ENCODE results near the gene ELOB. TPM values are rescaled to one million over a fixed set of nuclear protein-coding genes. Genes with fewer than 3 reads are reported as not detected.

ELOB gene
- total RNA-seq, 1 donor from 2014 or later = 172 TPM

DNA sequence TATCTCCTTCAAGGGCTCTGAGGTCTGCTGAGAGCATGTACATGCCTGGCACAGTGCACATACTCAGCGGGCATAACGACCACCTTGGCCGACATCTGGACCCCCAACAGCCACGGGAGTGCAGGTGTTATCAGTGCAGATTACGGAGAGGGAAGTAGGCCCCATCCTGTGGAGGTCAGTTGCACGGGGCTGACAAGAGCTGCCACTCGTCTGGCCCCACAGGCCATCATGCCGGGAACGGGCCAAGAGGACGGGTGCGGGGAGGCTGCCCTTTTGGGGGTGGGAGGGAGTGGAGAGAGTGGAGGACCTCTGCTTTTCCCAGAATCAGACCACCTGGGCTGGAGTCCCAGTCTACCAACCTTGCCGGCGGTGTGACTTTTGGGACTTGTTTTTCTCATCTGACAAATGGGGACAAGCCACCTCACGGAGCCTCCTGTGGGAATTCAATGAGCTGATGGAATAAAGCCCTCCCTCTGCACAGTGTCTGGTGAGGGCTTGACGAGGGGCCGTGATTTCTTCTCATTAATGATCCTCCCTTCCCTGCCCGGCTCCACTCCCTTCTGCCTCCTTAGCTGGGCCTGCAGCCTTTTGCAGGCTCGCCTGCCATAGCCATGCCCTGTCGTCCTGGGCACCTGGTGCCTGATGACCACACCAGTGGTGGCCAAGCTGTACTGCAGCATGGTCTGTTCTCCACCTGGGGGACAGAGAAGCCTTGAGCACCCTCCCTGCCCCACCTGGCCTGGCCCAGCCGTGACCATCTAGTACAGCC, 5.7 kb upstream of the ELOB start:
- H3K27me3 Mint-ChIP-seq = peaks cover 11% of the 10 kb centered on the region
- intact Hi-C loops (cut with micrococcal nuclease) = no loop called here
- TF ChIP-seq, protein P1, sequence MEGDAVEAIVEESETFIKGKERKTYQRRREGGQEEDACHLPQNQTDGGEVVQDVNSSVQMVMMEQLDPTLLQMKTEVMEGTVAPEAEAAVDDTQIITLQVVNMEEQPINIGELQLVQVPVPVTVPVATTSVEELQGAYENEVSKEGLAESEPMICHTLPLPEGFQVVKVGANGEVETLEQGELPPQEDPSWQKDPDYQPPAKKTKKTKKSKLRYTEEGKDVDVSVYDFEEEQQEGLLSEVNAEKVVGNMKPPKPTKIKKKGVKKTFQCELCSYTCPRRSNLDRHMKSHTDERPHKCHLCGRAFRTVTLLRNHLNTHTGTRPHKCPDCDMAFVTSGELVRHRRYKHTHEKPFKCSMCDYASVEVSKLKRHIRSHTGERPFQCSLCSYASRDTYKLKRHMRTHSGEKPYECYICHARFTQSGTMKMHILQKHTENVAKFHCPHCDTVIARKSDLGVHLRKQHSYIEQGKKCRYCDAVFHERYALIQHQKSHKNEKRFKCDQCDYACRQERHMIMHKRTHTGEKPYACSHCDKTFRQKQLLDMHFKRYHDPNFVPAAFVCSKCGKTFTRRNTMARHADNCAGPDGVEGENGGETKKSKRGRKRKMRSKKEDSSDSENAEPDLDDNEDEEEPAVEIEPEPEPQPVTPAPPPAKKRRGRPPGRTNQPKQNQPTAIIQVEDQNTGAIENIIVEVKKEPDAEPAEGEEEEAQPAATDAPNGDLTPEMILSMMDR (IDR thresholded peaks at IDR 0.05) = no peak
- no peak for ATAC-seq (ENCODE audit: low read depth)
- no peak overlapping the region for H3K27ac Mint-ChIP-seq
- H3K36me3 Mint-ChIP-seq (ENCODE audit: low read depth) = peaks cover 6% of the 10 kb centered on the region
- H3K9me3 Mint-ChIP-seq = no peaks in the 10 kb centered on the region
- no peak for DNase-seq
- peaks cover 19% of the 10 kb centered on the region for H3K4me1 Mint-ChIP-seq
- ChIA-PET CTCF (no interaction called here), POLR2A (no interaction called here)
- no peak overlapping the region for H3K4me3 Mint-ChIP-seq

DNA sequence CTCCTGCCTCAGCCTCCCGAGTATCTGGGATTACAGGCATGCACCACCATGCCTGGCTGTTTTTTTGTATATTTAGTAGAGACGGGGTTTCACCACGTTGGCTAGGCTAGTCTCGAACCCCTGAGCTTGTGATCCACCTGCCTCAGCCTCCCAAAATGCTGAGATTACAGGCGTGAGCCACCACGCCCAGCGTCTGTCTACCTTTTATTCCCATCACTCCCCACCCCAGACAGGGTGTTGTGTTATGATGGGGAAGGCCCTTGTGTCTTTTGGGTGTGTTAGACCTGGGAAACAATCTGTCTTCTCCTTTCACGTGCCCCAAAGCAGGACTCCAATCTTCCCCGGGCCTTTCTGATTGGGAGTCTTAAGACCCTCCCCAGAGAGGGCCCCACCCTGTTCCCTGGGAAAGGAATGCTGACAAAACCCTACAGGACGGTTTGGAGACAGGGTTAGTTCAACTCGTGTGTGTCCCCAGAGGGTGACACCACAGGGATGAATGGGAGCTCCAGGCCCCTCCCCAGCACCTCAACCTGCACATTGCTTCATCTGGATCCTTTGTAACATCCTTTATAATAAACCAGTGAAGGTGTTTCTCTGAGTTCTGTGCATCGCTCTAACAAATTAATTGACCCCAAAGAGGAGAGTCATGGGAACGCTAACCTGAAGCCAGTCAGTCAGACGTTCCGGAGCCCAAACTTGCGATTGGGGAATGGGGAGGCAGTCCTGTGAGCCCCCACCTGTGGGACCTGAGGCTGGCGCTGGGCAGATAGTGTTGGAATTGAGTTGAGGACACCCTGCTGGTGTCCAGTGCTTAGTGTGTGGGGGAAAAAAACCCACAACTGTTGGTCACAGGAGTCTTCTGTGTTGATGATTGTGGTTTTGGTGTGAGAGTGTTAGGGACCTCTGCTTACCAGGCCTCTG, 3.2 kb upstream of the ELOB start:
- TF ChIP-seq, protein P1 (IDR thresholded peaks at IDR 0.05) = no peak
- Mint-ChIP-seq H3K9me3 (no peaks in the 10 kb centered on the region), H3K27ac (no peak overlapping the region), H3K36me3 (ENCODE audit: low read depth) (peaks cover 16% of the 10 kb centered on the region), H3K27me3 (peaks cover 2% of the 10 kb centered on the region), H3K4me1 (peaks cover 30% of the 10 kb centered on the region), H3K4me3 (no peak overlapping the region)
- ChIA-PET CTCF (no interaction called here), POLR2A (no interaction called here)
- intact Hi-C loops (cut with micrococcal nuclease) = loop anchor here (5.0 kb wide), 1 partner anchor 87 kb away; no protein-coding TSS in a partner anchor
- DNase-seq (no peak), ATAC-seq (ENCODE audit: low read depth) (no peak)

DNA sequence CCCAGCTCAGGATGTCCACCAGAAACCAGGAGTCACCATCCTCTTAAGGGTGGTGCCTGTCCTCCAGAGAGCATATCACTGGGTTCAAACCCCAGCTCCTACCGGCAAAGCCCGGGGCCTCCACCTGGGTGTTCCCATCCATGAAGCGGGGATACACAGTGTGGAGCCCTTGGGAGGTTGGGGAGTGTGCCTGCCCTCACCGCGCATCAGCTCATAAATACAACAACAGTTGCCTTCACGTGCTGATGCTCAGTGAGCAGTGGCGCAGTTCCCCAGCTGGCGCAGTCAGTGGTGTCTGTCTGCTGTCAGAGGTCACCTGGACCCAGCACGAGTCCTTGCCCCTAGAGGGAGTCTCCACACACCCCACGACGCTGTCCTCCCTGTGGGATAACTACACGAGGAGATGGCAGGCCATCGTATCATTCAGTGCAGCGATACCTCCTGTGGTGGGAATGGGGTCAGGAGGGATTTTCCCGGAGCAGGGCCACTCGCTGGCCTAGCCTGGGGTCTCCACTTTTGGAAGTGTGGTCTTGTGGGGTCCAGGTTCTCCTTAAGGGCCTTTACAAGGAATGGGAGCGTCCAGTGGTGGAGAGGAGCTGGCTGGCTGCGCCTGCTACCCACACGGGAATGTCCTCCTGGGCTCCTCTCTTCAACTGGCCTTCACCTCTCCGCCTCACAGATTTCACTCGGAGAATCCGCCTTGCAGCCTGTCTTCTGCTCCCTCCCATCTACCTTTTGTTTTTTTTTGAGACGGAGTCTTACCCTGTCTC, 2.3 kb upstream of the ELOB start:
- Mint-ChIP-seq H3K9me3 (no peaks in the 10 kb centered on the region), H3K4me3 (peak overlapping the region; percentile 19), H3K36me3 (ENCODE audit: low read depth) (peaks cover 23% of the 10 kb centered on the region), H3K27ac (no peak overlapping the region), H3K4me1 (peaks cover 28% of the 10 kb centered on the region), H3K27me3 (no peaks in the 10 kb centered on the region)
- ChIA-PET POLR2A (interaction anchor here (1.1 to 5.1 kb wide), 5 partner anchors 9 to 320 kb away, joined by 3 to 68 read pairs (median 12); partner anchors contain the start of genes FLYWCH2, SRRM2 and TEDC2), CTCF (no interaction called here)
- DNase-seq (no peak), ATAC-seq (ENCODE audit: low read depth) (no peak)
- intact Hi-C loops (cut with micrococcal nuclease) = loop anchor here (5.0 kb wide), 1 partner anchor 88 kb away; no protein-coding TSS in a partner anchor
- TF ChIP-seq, protein P1 (IDR thresholded peaks at IDR 0.05) = no peak

GRCh38 chr16:2778630-2778958, 1.5 kb upstream of the ELOB start:
- DNase-seq = no peak
- Mint-ChIP-seq H3K4me1 (peaks cover 28% of the 10 kb centered on the region), H3K36me3 (ENCODE audit: low read depth) (peaks cover 29% of the 10 kb centered on the region), H3K4me3 (peak overlapping the region; percentile 94), H3K9me3 (no peaks in the 10 kb centered on the region), H3K27me3 (no peaks in the 10 kb centered on the region), H3K27ac (peak overlapping the region; percentile 95)
- no peak for ATAC-seq (ENCODE audit: low read depth)
- intact Hi-C loops (cut with micrococcal nuclease) = loop anchor here (5.0 kb wide), 1 partner anchor 89 kb away; no protein-coding TSS in a partner anchor
- TF ChIP-seq, protein P1 (IDR thresholded peaks at IDR 0.05) = no peak
- CTCF ChIA-PET = no interaction called here
- POLR2A ChIA-PET = interaction anchor here (0.7 to 5.1 kb wide), 9 partner anchors 9 to 504 kb away, joined by 3 to 68 read pairs (median 4); partner anchors contain the start of genes FLYWCH2, KCTD5, SRRM2 and TEDC2
